GM18868 (cell line): ENCODE data around the gene INSL3.

ENCODE experiments used
- ATAC-seq: cut with Tn5 transposase; IDR thresholded peaks from one replicate; pipeline ENCODE4 v1.9.1; 2021; ENCODE audit warnings: mild to moderate bottlenecking, moderate library complexity; ENCODE audit not compliant: unreplicated experiment

The INSL3 gene, protein sequence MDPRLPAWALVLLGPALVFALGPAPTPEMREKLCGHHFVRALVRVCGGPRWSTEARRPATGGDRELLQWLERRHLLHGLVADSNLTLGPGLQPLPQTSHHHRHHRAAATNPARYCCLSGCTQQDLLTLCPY

GRCh38 chr19:17821190-17821589, at the start of gene INSL3:
INSL3 (minus strand) TSS chr19:17821519; CDS start chr19:17821506, 13 bp downstream.
- ATAC-seq, result no peak

DNA sequence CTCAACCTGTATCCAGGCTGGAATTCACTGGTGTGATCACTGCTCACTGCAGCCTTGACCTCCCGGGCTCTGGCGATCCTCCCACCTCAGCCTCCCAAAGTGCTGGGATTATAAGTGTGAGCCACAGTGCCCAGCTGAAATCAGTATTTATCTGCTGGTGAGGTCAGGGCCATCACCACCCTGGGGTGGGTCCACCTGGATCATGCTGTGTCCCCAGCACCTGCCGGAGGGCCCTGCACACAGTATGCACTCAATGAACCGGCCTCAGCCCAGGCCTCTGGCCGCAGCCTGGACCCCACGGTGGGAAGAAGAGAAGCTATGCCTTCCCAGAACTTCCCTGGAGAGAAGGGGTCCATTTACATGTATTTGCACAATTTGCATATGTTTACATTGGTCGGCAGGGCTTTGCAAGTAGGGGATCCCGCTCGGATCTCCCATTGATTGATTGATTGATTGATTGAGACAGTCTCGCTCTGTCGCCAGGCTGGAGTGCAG, 47.8 kb upstream of the INSL3 start:
- no peak for ATAC-seq

DNA sequence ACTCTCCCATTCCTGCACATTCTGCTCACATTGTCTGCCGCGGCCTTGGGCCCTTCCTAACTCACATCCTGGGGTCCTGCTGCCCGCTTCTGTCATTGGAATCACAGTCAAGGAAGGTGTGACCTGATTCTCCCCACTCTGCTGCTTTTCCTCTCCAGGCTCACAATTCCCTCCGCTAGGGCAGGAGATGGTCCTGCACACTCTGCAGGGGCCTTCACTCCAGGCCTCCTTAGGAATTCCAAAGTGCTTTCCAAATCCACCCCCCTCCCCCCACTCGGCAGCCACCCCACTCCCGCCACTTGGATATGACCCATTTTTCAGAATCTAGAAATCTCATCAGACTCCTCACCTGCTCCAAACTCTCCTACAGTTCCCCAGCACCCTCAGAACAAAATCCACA, 47.4 kb upstream of the INSL3 start:
- no peak for ATAC-seq

DNA sequence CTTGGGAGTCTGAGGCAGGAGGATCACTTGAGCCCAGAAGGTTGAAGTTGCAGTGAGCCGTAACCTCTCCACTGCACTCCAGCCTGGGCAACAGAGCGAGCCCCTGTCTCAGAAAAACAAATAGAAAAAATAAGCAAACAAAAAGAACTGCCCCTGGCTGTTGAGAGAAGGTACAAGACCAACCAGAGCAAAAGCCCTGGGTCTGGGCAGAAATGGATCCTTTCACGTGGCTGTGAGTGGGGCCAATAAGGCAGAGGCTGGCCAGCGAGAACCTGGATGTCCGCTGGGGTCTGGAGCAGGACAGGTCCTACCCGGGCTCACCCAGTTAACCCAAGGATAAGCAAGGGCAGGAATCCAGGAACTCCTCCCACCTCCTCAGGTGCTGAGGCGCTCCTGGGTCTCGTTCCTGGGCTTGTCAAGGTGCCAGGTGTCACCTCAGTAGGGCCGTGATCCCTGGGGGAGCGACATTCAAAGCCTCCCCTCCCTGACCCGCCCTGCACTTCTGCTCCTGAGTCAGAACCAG, 45.7 kb upstream of the INSL3 start:
- ATAC-seq, result no peak

DNA sequence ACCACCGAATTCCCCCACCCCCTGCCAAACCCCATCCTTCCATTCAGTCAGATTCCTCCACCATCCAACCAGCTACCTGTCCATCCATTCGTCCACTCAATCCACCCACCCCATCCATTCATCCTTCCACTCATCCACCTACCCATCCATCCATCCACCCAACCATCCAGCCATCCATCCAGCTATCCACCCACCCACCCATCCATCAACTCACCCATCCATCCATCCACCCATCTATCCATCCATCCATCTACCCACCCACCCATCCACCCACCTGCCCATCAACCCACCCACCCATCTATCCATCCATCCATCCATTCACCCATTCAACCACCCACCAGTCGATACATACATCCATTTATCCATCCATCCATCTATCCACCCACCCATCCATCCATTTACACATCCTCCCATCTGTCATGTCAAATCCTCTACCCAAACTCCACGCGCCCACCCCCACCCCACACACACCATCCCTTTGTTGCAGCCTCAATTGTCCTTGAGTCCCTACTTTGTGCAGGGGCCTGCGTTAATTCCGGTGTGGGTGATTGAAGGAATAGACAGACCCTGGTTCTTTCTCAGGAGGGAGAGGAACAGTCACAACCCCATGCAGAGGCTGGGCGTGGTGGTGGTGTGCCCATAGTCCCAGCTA, 45.1 kb upstream of the INSL3 start:
- no peak for ATAC-seq

DNA sequence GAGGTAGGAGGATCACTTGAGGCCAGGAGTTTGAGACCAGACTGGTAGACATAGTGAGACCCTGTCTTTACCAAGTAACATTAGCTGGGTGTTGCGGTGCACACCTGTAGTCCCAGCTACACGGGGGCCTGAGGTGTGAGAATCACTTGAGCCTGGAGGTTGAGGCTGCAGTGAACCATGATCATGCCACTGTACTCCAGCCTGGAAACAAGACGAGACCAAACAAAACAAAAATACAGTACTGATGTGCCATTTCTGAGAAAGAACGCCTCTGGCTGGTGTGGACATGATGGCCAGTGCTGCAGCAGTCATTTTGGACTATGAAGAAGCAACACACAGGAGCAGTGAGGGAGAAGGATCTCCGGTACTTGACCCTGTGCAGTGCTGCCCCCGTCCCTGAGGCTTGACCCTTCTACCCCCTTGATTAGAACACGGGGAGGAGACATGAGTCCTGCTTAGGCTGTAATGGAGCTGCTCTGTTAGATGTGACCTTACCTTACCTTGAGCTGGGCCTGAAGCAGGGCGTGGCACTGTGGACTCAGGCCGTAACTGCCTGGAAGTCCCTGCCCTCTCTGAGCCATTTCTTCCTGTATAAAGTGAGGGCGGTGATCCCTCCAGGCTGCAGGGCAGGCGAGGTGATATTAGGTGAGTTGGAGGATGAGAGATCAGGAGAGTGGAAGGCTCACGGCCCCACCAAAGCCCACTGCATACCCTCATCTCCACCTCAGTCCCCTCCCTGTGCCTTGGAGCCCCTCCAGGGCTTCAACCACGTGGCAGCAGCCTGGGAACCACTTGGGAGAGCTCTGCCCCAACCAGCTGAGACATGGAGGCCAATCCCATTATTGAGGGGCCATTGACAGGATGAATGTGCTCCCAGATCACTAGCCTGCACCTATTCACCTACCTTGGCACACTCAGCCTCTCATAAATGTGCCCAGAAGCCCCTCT, 44.3 kb upstream of the INSL3 start:
- no peak for ATAC-seq

DNA sequence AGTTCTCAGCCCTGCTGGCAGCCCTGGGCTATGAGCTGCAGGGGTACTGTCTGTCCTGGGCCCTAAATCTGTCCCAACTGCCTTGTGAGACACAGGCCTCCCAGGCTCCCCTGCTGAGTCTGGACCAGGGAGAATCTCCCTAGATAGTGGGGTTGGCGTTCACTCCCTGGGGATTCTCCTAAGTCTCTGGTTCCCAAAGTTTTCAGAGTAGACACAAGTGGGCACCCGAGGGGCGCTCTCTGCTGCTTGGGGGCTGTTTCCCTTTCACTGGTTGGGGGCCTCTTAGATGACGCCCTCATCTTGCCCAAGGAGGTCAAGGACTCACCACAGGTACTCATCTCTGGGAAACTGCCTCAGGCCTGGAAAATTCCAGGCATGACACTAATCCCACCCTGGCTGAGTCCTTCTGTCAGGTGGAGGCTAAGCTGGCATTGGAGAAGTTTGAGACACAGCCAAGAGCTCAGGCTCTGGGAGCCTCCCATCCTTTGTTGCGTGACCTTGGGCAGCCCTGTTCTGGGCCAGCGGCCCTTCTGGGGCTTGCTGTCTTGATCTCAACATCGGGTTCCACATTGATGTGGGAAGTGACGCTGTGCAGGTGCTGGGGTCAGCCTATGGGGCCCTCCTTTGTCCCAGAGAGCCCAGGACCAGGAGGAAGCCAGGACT, 42.3 kb upstream of the INSL3 start:
- ATAC-seq, result no peak

DNA sequence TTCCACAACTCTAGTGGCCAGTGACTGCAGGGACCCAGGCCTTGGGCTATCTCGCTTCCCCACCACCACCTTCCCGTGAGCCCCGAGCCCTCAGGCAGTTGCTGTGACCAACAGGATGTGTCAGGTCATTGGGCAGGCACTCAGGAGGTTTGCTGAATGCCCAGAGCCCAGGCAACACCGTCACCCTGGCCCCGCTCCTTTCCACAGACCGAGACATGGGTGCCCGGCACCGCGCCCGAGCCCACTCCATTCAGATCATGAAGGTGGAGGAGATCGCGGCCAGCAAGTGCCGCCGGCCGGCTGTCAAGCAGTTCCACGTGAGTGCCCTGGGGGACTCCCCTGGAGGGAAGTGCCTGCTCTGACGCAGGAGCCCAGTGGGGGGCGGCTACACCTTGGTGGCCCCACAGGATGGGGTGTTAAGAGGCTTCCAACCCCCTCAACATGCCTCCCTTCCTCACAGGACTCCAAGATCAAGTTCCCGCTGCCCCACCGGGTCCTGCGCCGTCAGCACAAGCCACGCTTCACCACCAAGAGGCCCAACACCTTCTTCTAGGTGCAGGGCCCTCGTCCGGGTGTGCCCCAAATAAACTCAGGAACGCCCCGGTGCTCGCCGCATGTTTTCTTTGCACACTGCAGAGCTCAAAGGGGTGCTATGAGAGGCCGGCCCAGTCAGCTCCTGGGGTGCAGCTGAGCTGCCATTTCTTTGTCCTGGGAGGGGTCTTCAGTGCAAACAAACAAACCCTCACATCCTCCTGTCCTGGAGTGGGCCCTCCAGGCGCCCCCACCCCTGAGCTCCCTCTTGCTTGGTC, 41.6 kb upstream of the INSL3 start:
- no peak for ATAC-seq

DNA sequence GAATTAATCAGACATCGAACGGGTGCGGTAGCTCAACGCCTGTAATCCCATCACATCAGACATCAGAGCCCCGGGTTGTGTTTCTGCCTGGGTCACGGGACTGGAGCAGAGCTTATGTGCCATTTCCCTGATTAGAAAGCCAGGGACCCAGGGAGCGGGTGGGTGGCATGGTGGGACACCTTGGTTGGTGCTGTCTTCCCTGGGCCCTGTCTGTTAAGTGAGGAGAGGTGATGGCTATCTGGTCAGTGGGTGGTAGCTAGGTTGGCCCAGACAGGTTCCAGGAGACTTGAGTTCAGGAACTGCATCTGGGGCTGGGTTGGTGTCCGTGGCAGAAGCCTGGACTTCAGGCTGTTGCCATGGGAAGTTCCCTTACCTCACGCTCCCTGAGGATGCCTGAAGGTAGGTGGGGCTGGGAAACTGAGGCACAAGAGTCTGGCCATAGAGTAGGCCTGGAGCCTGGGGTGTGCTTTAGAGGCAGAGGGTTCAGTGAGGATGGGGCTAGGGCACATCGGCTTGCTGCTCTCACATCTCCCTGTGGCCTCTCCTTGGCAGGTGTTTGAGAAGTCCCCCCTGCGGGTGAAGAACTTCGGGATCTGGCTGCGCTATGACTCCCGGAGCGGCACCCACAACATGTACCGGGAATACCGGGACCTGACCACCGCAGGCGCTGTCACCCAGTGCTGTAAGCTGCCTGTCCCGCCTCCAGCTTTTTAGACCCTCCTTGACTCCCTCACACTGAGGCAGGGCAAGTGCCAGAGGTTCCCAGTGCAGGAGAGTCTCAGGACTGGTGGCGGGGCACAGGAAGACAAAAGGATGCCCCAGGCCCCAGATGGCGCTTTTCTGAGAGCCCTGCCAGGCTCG, 40.5 kb upstream of the INSL3 start:
- ATAC-seq, result no peak

GRCh38 chr19:17860993-17861360, 39.7 kb upstream of the INSL3 start:
- ATAC-seq, result no peak

- ATAC-seq, result no peak
Observed at GRCh38 chr19:17860331-17860992, 39.1 kb upstream of the INSL3 start.

- peak; percentile 87 for ATAC-seq
Observed at GRCh38 chr19:17859533-17860330, 38.4 kb upstream of the INSL3 start, which contains the start of gene RPL18A. RPL18A (plus strand) TSS chr19:17859910; CDS start chr19:17859957, 47 bp downstream.

- no peak for ATAC-seq
Observed at GRCh38 chr19:17855280-17856152, 34.2 kb upstream of the INSL3 start.

- no peak for ATAC-seq
Observed at GRCh38 chr19:17854061-17854460, 32.7 kb upstream of the INSL3 start.

- ATAC-seq, result no peak
Observed at GRCh38 chr19:17848595-17849292, 27.4 kb upstream of the INSL3 start.
